ENCODE measurements around the gene HOXA4.

The HOXA4 gene

GRCh38 chr7:27133409-27134231, 3.1 kb upstream of the HOXA4 start:
- no peak for DNase-seq (ENCODE audit: low read depth in 2 of 2)

- DNase-seq (ENCODE audit: low read depth in 2 of 2), result no peak
These were observed 2.4 kb upstream of the HOXA4 start for GRCh38 chr7:27132978-27133377.

- no peak for DNase-seq (ENCODE audit: low read depth in 2 of 2)
These were observed 1.7 kb upstream of the HOXA4 start for GRCh38 chr7:27132214-27132613.

- no peak for DNase-seq (ENCODE audit: low read depth in 2 of 2)
These were observed 848 bp upstream of the HOXA4 start for GRCh38 chr7:27131390-27131819.

GRCh38 chr7:27129729-27130539, 623 bp downstream of the HOXA4 start:
- no peak for DNase-seq (ENCODE audit: low read depth in 2 of 2)

GRCh38 chr7:27128776-27129728, 1.5 kb downstream of the HOXA4 start:
- DNase-seq (ENCODE audit: low read depth in 2 of 2), result no peak

- DNase-seq (ENCODE audit: low read depth in 2 of 2), result no peak
These were observed 2.5 kb downstream of the HOXA4 start for GRCh38 chr7:27128034-27128433.

GRCh38 chr7:27126596-27127327, 3.8 kb downstream of the HOXA4 start:
- no peak for DNase-seq (ENCODE audit: low read depth in 2 of 2)

GRCh38 chr7:27125986-27126394, 4.6 kb downstream of the HOXA4 start:
- DNase-seq (ENCODE audit: low read depth in 2 of 2), result no peak

GRCh38 chr7:27124902-27125689, 5.5 kb downstream of the HOXA4 start:
- DNase-seq (ENCODE audit: low read depth in 2 of 2), result no peak

GRCh38 chr7:27124096-27124901, 6.3 kb downstream of the HOXA4 start:
- no peak for DNase-seq (ENCODE audit: low read depth in 2 of 2)

GRCh38 chr7:27123477-27124053, 7.0 kb downstream of the HOXA4 start:
- no peak for DNase-seq (ENCODE audit: low read depth in 2 of 2)

GRCh38 chr7:27123007-27123476, 7.5 kb downstream of the HOXA4 start:
- DNase-seq (ENCODE audit: low read depth in 2 of 2), result no peak

GRCh38 chr7:27122077-27122910, 8.3 kb downstream of the HOXA4 start:
- no peak for DNase-seq (ENCODE audit: low read depth in 2 of 2)

- DNase-seq (ENCODE audit: low read depth in 2 of 2), result no peak
These were observed 8.9 kb downstream of the HOXA4 start for GRCh38 chr7:27121684-27122076.

GRCh38 chr7:27119412-27119911, 11.1 kb downstream of the HOXA4 start:
- no peak for DNase-seq (ENCODE audit: low read depth in 2 of 2)

GRCh38 chr7:27118580-27118979, 12.0 kb downstream of the HOXA4 start:
- DNase-seq (ENCODE audit: low read depth in 2 of 2), result no peak

All from stimulated activated CD4-positive, alpha-beta T cell treated with anti-CD3 and anti-CD28 coated beads, Interleukin-1b, Interleukin-23, amount 100 ng/mL, for 1 hour (primary cell).